ENCODE measurements around the gene ETNK2. TPM values are rescaled to one million over a fixed set of nuclear protein-coding genes. Genes with fewer than 3 reads are reported as not detected.
"Not testable (repeated sequence)": the region's sequence is repeated elsewhere in the genome, so short reads cannot be mapped to it uniquely, and the experiment has no call there.

Gene ETNK2
- total RNA-seq, 6 experiments from 2014 or later = 30.9 to 231 (median 98.9) TPM

DNA sequence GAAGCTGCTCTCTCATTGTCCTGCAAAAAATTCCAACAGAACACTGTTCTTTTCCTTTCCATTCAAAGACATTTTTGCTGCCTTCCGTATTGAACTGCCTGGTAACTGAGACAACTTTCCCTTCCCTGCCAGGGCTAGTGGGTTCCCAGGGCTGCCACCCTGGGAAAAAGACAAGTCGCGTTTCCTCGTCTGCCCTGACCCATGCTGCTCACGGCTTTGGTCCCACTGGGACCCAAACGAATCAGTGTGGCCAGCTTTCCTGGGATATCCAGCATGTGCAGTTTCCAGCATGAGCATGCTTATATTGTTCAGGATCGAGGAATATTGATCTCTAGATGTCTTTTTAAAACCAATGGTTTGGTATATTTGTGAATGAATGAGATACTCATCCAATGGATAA, 60.8 kb downstream of the ETNK2 start:
- Histone ChIP-seq H3K4me3 (no peak overlapping the region), H3K9me3 (no peaks in the 10 kb centered on the region), H3K36me3 (no peaks in the 10 kb centered on the region), H3K27me3 (no peaks in the 10 kb centered on the region), H3K4me1 (peaks cover 0 to 49% (median 21%) of the 10 kb centered on the region in 4 donors), H3K27ac (no peak overlapping the region)
- TF ChIP-seq POLR2A (IDR thresholded peaks at IDR 0.05) = no peak
- TF ChIP-seq, protein P1, sequence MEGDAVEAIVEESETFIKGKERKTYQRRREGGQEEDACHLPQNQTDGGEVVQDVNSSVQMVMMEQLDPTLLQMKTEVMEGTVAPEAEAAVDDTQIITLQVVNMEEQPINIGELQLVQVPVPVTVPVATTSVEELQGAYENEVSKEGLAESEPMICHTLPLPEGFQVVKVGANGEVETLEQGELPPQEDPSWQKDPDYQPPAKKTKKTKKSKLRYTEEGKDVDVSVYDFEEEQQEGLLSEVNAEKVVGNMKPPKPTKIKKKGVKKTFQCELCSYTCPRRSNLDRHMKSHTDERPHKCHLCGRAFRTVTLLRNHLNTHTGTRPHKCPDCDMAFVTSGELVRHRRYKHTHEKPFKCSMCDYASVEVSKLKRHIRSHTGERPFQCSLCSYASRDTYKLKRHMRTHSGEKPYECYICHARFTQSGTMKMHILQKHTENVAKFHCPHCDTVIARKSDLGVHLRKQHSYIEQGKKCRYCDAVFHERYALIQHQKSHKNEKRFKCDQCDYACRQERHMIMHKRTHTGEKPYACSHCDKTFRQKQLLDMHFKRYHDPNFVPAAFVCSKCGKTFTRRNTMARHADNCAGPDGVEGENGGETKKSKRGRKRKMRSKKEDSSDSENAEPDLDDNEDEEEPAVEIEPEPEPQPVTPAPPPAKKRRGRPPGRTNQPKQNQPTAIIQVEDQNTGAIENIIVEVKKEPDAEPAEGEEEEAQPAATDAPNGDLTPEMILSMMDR (IDR thresholded peaks at IDR 0.05) = no peak
- DNase-seq (no peak), ATAC-seq (no peak)
- intact Hi-C loops (cut with DNase I) = no loop called here
- WGBS (ENCODE audit: insufficient coverage, low coverage, low lambda C conversion rate, missing lambda C conversion rate) = 75% methylated on average over 6 of the region's 7 CpGs

DNA sequence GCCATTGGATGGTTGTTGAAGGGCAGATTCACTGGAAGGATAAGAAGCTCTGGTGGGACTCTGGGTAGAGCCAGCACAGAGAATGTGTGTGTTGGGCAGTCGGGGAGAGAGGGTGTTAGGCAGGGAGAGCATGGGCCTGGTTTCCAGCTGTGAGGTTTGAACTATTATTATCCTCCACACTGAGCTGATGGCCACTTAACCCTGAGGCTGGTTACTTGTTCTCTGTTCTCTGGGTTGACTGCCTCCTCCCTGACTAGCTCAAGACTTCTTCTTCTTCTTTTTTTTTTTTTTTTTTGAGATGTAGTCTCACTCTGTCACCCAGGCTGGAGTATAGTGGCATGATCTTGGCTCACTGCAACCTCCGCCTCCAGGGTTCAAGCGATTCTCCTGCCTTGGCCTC, 61.7 kb downstream of the ETNK2 start:
- DNase-seq; ATAC-seq; H3K9me3 ChIP-seq; intact Hi-C loops (cut with DNase I); H3K27me3 ChIP-seq; H3K36me3 ChIP-seq; H3K4me3 ChIP-seq: not testable (repeated sequence)
- Histone ChIP-seq H3K4me1 (peaks cover 0 to 54% (median 21%) of the 10 kb centered on the region in 4 donors), H3K27ac (peak overlapping the region in 1 of 3 donors; percentile 36)
- 94% methylated on average over 2 of the region's 3 CpGs for WGBS (ENCODE audit: insufficient coverage, low coverage, low lambda C conversion rate, missing lambda C conversion rate)

DNA sequence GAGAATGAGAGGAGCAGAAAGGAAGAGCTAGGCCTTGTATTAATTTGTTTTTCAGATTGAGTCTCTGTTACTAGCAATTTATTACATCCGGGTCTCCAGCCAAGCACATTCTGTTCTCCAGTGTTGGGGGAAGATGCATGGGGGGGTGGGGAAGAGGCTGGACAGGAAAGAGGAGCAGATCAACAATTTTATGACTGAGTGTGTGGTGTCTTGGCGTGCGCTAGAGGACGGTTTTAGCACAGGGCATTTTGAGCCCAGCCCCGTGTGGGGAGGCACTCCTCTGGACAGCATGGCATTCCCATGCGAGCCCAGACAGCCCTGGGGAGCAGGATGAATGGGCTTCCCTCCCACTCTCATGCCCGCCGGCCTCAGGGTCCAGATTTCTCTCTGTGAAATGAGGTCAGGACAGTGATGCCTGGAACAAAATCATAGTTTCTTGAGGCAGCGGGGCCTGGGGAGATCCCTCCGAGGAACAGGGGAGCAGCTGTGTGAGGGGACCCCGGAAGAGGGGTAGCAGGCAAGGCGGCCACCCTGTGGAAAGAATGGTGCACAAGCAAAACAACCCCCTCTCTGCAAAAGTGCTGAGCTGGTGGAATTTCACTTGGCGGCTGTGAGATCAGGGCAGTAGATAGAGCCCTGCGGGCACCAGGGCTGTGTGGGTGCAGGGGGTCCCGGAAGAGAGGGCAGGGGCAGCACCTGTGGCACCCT, 62.6 kb downstream of the ETNK2 start:
- ATAC-seq (peak in 1 of 4 donors; percentile 23), DNase-seq (no peak)
- H3K9me3 ChIP-seq = no peaks in the 10 kb centered on the region
- no peaks in the 10 kb centered on the region for H3K27me3 ChIP-seq
- 56% methylated on average over 8 of the region's 15 CpGs for WGBS (ENCODE audit: insufficient coverage, low coverage, low lambda C conversion rate, missing lambda C conversion rate)
- no peaks in the 10 kb centered on the region for H3K36me3 ChIP-seq
- intact Hi-C loops (cut with DNase I) = no loop called here
- peaks cover 0 to 56% (median 26%) of the 10 kb centered on the region in 4 donors for H3K4me1 ChIP-seq
- peak overlapping the region; percentile 3 to 72 (median 43) for H3K27ac ChIP-seq
- TF ChIP-seq, protein P1 (IDR thresholded peaks at IDR 0.05) = no peak
- no peak for TF ChIP-seq POLR2A (IDR thresholded peaks at IDR 0.05)
- no peak overlapping the region for H3K4me3 ChIP-seq

DNA sequence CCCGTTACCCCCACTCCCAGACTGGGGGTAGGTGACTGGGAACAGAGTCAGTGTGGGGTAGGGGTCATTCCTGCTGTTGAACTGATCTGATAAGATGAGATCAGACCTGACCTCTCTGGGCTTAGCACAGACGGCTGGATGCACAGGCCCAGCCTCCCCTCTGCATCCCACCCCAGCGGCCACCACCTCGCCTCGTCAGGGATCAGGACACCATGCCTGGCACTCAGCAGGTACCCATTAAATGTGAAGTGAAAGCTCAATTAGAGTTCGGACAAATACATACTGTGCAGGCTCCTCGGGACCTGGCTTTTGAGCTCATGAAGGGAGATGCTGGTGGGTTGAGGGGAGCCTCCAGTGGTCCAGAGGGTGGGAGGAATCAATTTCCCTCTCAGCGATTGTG, 63.2 kb downstream of the ETNK2 start:
- no peaks in the 10 kb centered on the region for H3K36me3 ChIP-seq
- intact Hi-C loops (cut with DNase I) = no loop called here
- H3K27me3 ChIP-seq = no peaks in the 10 kb centered on the region
- no peaks in the 10 kb centered on the region for H3K9me3 ChIP-seq
- DNase-seq (no peak), ATAC-seq (no peak)
- H3K27ac ChIP-seq = peak overlapping the region; percentile 3 to 72 (median 43)
- no peak overlapping the region for H3K4me3 ChIP-seq
- no peak for TF ChIP-seq POLR2A (IDR thresholded peaks at IDR 0.05)
- TF ChIP-seq, protein P1 (IDR thresholded peaks at IDR 0.05) = no peak
- WGBS (ENCODE audit: insufficient coverage, low coverage, low lambda C conversion rate, missing lambda C conversion rate) = 54% methylated on average over 6 of the region's 8 CpGs
- peaks cover 0 to 56% (median 25%) of the 10 kb centered on the region in 4 donors for H3K4me1 ChIP-seq

DNA sequence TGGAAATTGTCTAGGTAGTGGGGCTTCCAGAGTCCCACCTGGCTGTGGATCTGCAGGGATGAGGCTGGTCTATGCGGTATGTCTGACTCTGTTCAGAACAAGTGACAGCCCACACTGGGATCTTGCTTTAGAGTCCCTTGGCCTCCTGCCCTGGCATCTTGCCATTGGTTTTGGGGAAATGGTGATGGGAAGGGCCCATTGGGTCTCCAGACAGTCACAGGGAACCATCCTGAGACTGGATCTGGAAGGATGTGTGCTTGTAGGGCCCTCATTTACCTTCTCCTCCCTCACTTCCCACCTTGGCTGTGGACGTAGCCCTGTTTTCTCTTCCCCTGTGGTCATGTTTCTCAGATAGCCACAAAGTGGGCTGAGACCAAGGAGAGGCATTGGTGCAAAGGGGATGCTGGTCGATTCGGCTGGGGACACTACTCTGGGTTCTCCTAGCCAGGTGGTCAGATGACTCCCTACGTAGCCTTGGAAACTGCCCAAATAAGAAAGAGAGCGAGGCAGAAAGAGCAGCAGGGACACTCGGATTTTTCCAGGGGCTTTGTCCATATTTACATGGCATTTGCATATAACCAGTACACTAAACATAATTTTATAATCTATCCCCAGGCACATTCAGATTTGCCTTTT, 63.8 kb downstream of the ETNK2 start:
- Histone ChIP-seq H3K9me3 (no peaks in the 10 kb centered on the region), H3K4me3 (no peak overlapping the region), H3K36me3 (no peaks in the 10 kb centered on the region), H3K27me3 (no peaks in the 10 kb centered on the region), H3K4me1 (peaks cover 0 to 56% (median 25%) of the 10 kb centered on the region in 4 donors), H3K27ac (peak overlapping the region; percentile 3 to 72 (median 43))
- no peak for DNase-seq
- ATAC-seq = no peak
- 10% methylated on average over 2 of the region's 7 CpGs for WGBS (ENCODE audit: insufficient coverage, low coverage, low lambda C conversion rate, missing lambda C conversion rate)
- TF ChIP-seq POLR2A (IDR thresholded peaks at IDR 0.05) = no peak
- TF ChIP-seq, protein P1 (IDR thresholded peaks at IDR 0.05) = no peak
- intact Hi-C loops (cut with DNase I) = no loop called here

Measured in right lobe of liver (tissue), 6 donors.